H54 (cell line): ENCODE measurements around the gene CHRNE.
"Not testable (repeated sequence)": the region's sequence is repeated elsewhere in the genome, so short reads cannot be mapped to it uniquely, and the experiment has no call there.

Source experiments
- DNase-seq: peaks from one replicate; pipeline ENCODE4 v3.0.0; 2011; ENCODE audit warnings: low spot score, mixed read lengths; ENCODE audit not compliant: insufficient read length
- FAIRE-seq: peaks from 3 replicates; lab custom pipeline; 2011; peaks lifted over from hg19 to GRCh38; lab: Jason Lieb, UNC
- POLR2A ChIP-seq: IDR thresholded peaks from 2 replicates; pipeline ENCODE4 v1.6.1; 2011; ENCODE audit warnings: low read depth, mild to moderate bottlenecking, low read length

CHRNE gene

GRCh38 chr17:4908301-4908700 is 5.4 kb upstream of the CHRNE start:
- FAIRE-seq (no peak), DNase-seq (no peak)
- no peak for TF ChIP-seq POLR2A

- DNase-seq, FAIRE-seq: not testable (repeated sequence)
These were observed 3.7 kb upstream of the CHRNE start for GRCh38 chr17:4906642-4907041.

GRCh38 chr17:4902540-4902939 is 358 bp downstream of the CHRNE start:
- FAIRE-seq: no peak
- no peak for TF ChIP-seq POLR2A
- no peak for DNase-seq

- DNase-seq (no peak), FAIRE-seq (no peak)
- TF ChIP-seq POLR2A: no peak
These were observed 1.1 kb downstream of the CHRNE start for GRCh38 chr17:4901648-4902344.

- no peak for TF ChIP-seq POLR2A
- DNase-seq (no peak), FAIRE-seq (no peak)
These were observed 1.7 kb downstream of the CHRNE start for GRCh38 chr17:4901108-4901647.

- TF ChIP-seq POLR2A: no peak
- FAIRE-seq (no peak), DNase-seq (no peak)
These were observed 2.4 kb downstream of the CHRNE start for GRCh38 chr17:4900231-4901107.

GRCh38 chr17:4899341-4900230 is 3.3 kb downstream of the CHRNE start, which contains the start of gene C17orf107:
Gene C17orf107 (plus strand): TSS chr17:4899536. CDS start chr17:4899763, 227 bp downstream.
- DNase-seq: no peak
- TF ChIP-seq POLR2A: no peak
- FAIRE-seq: no peak

- FAIRE-seq (no peak), DNase-seq (no peak)
- TF ChIP-seq POLR2A: no peak
These were observed 4.0 kb downstream of the CHRNE start for GRCh38 chr17:4898927-4899326.

GRCh38 chr17:4898351-4898750 is 4.5 kb downstream of the CHRNE start:
- FAIRE-seq: no peak
- no peak for TF ChIP-seq POLR2A
- DNase-seq: no peak

GRCh38 chr17:4897785-4898184 is 5.1 kb downstream of the CHRNE start:
- FAIRE-seq: no peak
- DNase-seq: no peak
- no peak for TF ChIP-seq POLR2A

GRCh38 chr17:4897198-4897687 is 5.7 kb downstream of the CHRNE start:
- no peak for TF ChIP-seq POLR2A
- no peak for DNase-seq
- no peak for FAIRE-seq

GRCh38 chr17:4896332-4897197 is 6.3 kb downstream of the CHRNE start:
- no peak for FAIRE-seq
- DNase-seq: no peak
- TF ChIP-seq POLR2A: no peak
